ENCODE results near the gene SAMD4B.

DNA sequence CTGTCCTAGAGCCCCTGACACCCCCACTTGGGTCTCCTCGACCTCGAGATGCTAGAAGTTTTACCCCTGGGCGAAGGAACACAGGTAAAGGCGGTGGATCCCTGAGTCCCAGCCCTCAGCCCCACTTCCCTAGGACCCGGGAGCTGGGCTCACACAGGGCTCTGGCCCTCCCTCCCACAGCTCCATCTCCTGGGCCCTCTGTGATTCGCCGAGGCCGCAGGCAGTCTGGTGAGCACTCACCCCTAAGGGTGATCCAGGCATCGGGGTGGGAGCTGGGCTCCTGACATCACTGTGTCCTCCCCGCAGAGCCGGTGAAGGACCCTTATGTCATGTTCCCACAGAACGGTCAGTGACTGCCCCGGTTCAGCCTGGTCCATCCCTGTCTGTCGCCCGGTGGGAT is 78.5 kb downstream of the SAMD4B start:
- TF ChIP-seq, protein P1, sequence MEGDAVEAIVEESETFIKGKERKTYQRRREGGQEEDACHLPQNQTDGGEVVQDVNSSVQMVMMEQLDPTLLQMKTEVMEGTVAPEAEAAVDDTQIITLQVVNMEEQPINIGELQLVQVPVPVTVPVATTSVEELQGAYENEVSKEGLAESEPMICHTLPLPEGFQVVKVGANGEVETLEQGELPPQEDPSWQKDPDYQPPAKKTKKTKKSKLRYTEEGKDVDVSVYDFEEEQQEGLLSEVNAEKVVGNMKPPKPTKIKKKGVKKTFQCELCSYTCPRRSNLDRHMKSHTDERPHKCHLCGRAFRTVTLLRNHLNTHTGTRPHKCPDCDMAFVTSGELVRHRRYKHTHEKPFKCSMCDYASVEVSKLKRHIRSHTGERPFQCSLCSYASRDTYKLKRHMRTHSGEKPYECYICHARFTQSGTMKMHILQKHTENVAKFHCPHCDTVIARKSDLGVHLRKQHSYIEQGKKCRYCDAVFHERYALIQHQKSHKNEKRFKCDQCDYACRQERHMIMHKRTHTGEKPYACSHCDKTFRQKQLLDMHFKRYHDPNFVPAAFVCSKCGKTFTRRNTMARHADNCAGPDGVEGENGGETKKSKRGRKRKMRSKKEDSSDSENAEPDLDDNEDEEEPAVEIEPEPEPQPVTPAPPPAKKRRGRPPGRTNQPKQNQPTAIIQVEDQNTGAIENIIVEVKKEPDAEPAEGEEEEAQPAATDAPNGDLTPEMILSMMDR (conservative IDR thresholded peaks at IDR 0.05 in 1 of 2, IDR thresholded peaks at IDR 0.05 in 1 of 2; ENCODE audit: low read depth in 1 of 2, low read length in 2 of 2), result no peak
- TF ChIP-seq EZH2 (IDR thresholded peaks at IDR 0.05; ENCODE audit: low read length, missing control alignments), result no peak

All from fibroblast of lung (primary cell).